BLaER1 treated with 17β-estradiol and CSF1 and Interleukin-3, amounts not matched to agents 10 nM and 100 nM (cell line): ENCODE measurements around the gene CLN5.
A peak's percentile ranks its signal among the peaks of the same experiment; 100 is the strongest.

Experiments
- H3K27ac ChIP-seq, 11 experiments: shearing (Covaris generic); formaldehyde crosslinking; 2 replicates each; pipeline ENCODE4 v1.8.1; 2022
- H3K27me3 ChIP-seq, 11 experiments: shearing (Covaris generic); formaldehyde crosslinking; 2 replicates each; pipeline ENCODE4 v1.8.1; 2022
- H3K36me3 ChIP-seq, 11 experiments: shearing (Covaris generic); formaldehyde crosslinking; 2 replicates each; pipeline ENCODE4 v1.8.1; 2022
- H3K4me1 ChIP-seq, 10 experiments: shearing (Covaris generic); formaldehyde crosslinking; 2 replicates each; pipeline ENCODE4 v1.8.1; 2022
- H3K4me2 ChIP-seq, 11 experiments: shearing (Covaris generic); formaldehyde crosslinking; 2 replicates each; pipeline ENCODE4 v1.8.1; 2022
- H3K4me3 ChIP-seq, 10 experiments: shearing (Covaris generic); formaldehyde crosslinking; 2 replicates each; pipeline ENCODE4 v1.8.1; 2022
- H3K9ac ChIP-seq, 11 experiments: shearing (Covaris generic); formaldehyde crosslinking; 2 replicates each; pipeline ENCODE4 v1.8.1; 2022
- H3K9me3 ChIP-seq, 11 experiments: shearing (Covaris generic); formaldehyde crosslinking; replicated peaks in 1 of 11; 2 replicates each; pipeline ENCODE4 v1.8.1; 2022
- H4K20me1 ChIP-seq, 11 experiments: shearing (Covaris generic); formaldehyde crosslinking; 2 replicates each; pipeline ENCODE4 v1.8.1; 2022
- Cebpa-rat ChIP-seq, 11 experiments: shearing (Covaris generic); IDR thresholded peaks; 2 replicates each; pipeline ENCODE4 v1.8.1; 2022

Gene CLN5

DNA sequence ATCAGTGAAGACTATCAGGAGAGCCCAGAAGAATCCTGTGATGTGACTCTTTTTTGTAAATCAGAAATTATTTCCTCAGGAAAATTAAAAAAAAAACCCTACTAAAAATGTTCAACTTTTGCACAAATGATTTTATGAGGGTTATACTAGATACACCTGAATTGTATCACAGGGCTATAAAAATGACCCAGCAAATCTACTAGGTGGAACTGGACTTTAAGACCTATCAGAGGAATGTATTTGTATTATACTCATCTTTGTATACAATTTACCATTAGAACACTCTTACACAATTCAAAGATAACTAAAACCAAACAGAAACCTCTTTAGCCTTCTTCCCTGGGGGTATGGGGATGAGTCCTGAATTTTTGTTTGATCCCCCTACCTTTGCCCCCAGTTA is 27.9 kb downstream of the CLN5 start:
- H3K4me3 ChIP-seq: no peak overlapping the region
- H3K9ac ChIP-seq: no peak overlapping the region
- peaks cover 11 to 73% (median 27%) of the 10 kb centered on the region in 10 experiments for H3K4me1 ChIP-seq
- TF ChIP-seq Cebpa-rat (IDR thresholded peaks at IDR 0.05): no peak
- no peaks in the 10 kb centered on the region for H3K27me3 ChIP-seq
- H3K27ac ChIP-seq: no peak overlapping the region
- H4K20me1 ChIP-seq: peaks cover 33 to 100% (median 68%) of the 10 kb centered on the region in 11 experiments; a peak in 21 of 22 replicates
- no peaks in the 10 kb centered on the region for H3K9me3 ChIP-seq
- H3K4me2 ChIP-seq: no peak overlapping the region; a peak in 1 of 22 replicates
- H3K36me3 ChIP-seq: peaks cover 61 to 91% (median 71%) of the 10 kb centered on the region in 11 experiments

DNA sequence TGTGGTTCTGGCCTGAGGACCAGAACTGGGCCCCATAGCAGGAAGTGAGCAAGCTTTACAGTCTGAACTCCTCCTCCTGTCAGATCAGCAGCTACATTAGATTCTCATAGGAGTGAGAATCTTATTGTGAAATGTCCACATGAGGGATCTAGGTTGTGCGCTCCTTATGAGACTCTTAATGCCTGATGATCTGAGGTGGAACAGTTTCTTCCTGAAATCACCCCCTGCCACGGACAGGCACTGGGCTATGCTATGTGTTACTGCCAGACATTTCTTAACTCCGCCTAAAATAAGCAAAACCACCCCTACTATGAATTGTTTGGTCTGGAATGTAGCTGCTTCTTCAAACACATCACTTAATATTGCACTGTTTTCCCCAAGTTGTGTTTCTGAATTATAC is 30.5 kb downstream of the CLN5 start:
- Histone ChIP-seq H3K4me2 (peak overlapping the region in 10 of 11 experiments; percentile 11 to 100 (median 32); a peak in 17 of 22 replicates), H3K4me3 (no peak overlapping the region), H4K20me1 (peaks cover 47 to 91% (median 77%) of the 10 kb centered on the region in 11 experiments), H3K27me3 (no peaks in the 10 kb centered on the region), H3K27ac (no peak overlapping the region), H3K9ac (0 out of 22 replicates have a peak overlapping the region, but pooled peaks of 1 of the 11 experiments have one; percentile 29), H3K9me3 (no peaks in the 10 kb centered on the region), H3K36me3 (peaks cover 37 to 65% (median 45%) of the 10 kb centered on the region in 11 experiments), H3K4me1 (peaks cover 21 to 65% (median 39%) of the 10 kb centered on the region in 10 experiments)
- no peak for TF ChIP-seq Cebpa-rat (IDR thresholded peaks at IDR 0.05)

GRCh38 chr13:77026255-77026860 is 34.5 kb downstream of the CLN5 start:
- H3K4me3 ChIP-seq: peak overlapping the region; percentile 91 to 98 (median 94)
- H3K27me3 ChIP-seq: no peaks in the 10 kb centered on the region
- TF ChIP-seq Cebpa-rat (IDR thresholded peaks at IDR 0.05): no peak
- peaks cover 0 to 8% (median 0%) of the 10 kb centered on the region in 11 experiments; a peak in 2 of 22 replicates for H3K9me3 ChIP-seq
- H4K20me1 ChIP-seq: peaks cover 37 to 51% (median 50%) of the 10 kb centered on the region in 11 experiments
- H3K4me2 ChIP-seq: peak overlapping the region; percentile 79 to 100 (median 88)
- H3K9ac ChIP-seq: peak overlapping the region; percentile 96 to 99 (median 97)
- peak overlapping the region; percentile 93 to 98 (median 97) for H3K27ac ChIP-seq
- peaks cover 5 to 29% (median 14%) of the 10 kb centered on the region in 11 experiments; a peak in 18 of 22 replicates for H3K36me3 ChIP-seq
- peaks cover 29 to 59% (median 45%) of the 10 kb centered on the region in 10 experiments for H3K4me1 ChIP-seq

- peak within 1 kb of the TSS; percentile 79 to 100 (median 88) for H3K4me2 ChIP-seq
- H3K27me3 ChIP-seq: no peaks in the 10 kb centered on the region
- peaks cover 29 to 59% (median 42%) of the 10 kb centered on the region in 10 experiments for H3K4me1 ChIP-seq
- H3K4me3 ChIP-seq: peak within 1 kb of the TSS; percentile 91 to 98 (median 94)
- H3K9ac ChIP-seq: peak within 1 kb of the TSS; percentile 96 to 99 (median 97)
- H3K36me3 ChIP-seq: peaks cover 0 to 22% (median 10%) of the 10 kb centered on the region in 11 experiments; a peak in 14 of 22 replicates
- H3K9me3 ChIP-seq: peaks cover 0 to 8% (median 0%) of the 10 kb centered on the region in 11 experiments; a peak in 2 of 22 replicates
- peaks cover 33 to 44% (median 43%) of the 10 kb centered on the region in 11 experiments for H4K20me1 ChIP-seq
- no peak for TF ChIP-seq Cebpa-rat (IDR thresholded peaks at IDR 0.05)
- peak within 1 kb of the TSS; percentile 93 to 98 (median 97) for H3K27ac ChIP-seq
Observed at GRCh38 chr13:77026861-77027621, 35.2 kb downstream of the CLN5 start, which contains the start of gene FBXL3. Gene FBXL3 (minus strand): TSS chr13:77027159. CDS start chr13:77021860, 5,299 bp downstream.

DNA sequence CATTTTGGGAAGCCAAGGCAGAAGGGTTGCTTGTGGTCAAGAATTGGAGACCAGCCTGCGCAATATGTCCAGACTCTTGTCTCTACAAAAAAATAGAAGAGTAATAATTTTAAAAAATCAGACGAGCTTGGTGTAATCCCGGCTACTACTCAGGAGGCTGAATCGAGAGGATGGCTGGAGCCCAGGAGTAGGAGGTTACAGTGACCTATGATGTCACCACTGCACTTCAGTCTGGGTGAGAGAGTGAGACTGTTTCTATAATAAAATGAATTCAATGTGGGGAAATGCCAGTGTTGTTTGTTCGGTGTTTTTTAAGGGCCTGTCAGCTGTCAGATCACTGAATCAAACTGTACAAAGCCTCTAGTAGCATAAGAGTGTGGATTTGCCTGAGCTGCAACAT is 36.3 kb downstream of the CLN5 start:
- H4K20me1 ChIP-seq: peaks cover 22 to 33% (median 32%) of the 10 kb centered on the region in 11 experiments
- H3K9ac ChIP-seq: peak overlapping the region in 2 of 11 experiments; percentile 97 to 99; a peak in 3 of 22 replicates
- H3K4me1 ChIP-seq: peaks cover 19 to 49% (median 31%) of the 10 kb centered on the region in 10 experiments
- H3K36me3 ChIP-seq: peaks cover 0 to 10% (median 6%) of the 10 kb centered on the region in 11 experiments; a peak in 10 of 22 replicates
- no peaks in the 10 kb centered on the region for H3K27me3 ChIP-seq
- H3K4me3 ChIP-seq: peak overlapping the region in 2 of 10 experiments; percentile 96 to 98; a peak in 4 of 20 replicates
- peak overlapping the region in 1 of 11 experiments; percentile 97; a peak in 1 of 22 replicates for H3K27ac ChIP-seq
- TF ChIP-seq Cebpa-rat (IDR thresholded peaks at IDR 0.05): no peak
- H3K4me2 ChIP-seq: peak overlapping the region; percentile 52 to 80 (median 68); a peak in 18 of 22 replicates
- H3K9me3 ChIP-seq: peaks cover 0 to 8% (median 0%) of the 10 kb centered on the region in 11 experiments; a peak in 2 of 22 replicates

- H3K9me3 ChIP-seq: peaks cover 0 to 8% (median 0%) of the 10 kb centered on the region in 11 experiments; a peak in 2 of 22 replicates
- no peaks in the 10 kb centered on the region for H3K36me3 ChIP-seq
- TF ChIP-seq Cebpa-rat (IDR thresholded peaks at IDR 0.05): no peak
- no peak overlapping the region for H3K4me2 ChIP-seq
- H3K4me1 ChIP-seq: peaks cover 14 to 37% (median 21%) of the 10 kb centered on the region in 10 experiments
- H4K20me1 ChIP-seq: peaks cover 15 to 20% (median 19%) of the 10 kb centered on the region in 11 experiments
- H3K27me3 ChIP-seq: no peaks in the 10 kb centered on the region
- no peak overlapping the region for H3K27ac ChIP-seq
- no peak overlapping the region for H3K4me3 ChIP-seq
- no peak overlapping the region for H3K9ac ChIP-seq
Observed at GRCh38 chr13:77029436-77029835, 37.6 kb downstream of the CLN5 start.

DNA sequence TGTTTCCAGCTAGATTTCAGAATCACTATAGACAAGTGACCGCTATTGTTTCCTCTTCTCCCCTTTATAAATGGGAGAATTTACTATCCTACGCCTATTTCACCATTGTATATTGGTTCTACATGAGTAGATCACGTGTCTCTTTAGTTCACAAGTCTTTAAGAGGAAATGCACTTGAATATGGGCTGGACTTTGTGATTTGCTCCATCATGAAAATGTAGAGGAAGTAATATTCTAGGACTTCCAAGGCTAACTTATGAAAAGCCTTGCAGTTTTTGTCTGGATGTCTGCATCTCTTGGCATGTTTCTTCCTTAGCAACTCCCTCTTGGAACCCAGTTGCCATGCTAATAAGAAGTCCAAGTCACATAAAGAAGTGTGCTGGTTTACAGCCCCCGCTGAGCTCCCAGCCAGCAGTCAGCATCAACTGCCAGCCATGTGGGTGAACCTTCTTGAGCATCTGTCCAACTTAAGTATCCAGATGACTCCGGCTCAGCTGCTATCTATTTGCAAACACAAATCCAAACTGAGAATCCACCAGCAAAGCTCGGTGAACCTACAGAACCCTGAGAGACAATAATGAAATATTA is 39.9 kb downstream of the CLN5 start:
- no peak overlapping the region for H3K27ac ChIP-seq
- TF ChIP-seq Cebpa-rat (IDR thresholded peaks at IDR 0.05): no peak
- H3K36me3 ChIP-seq: no peaks in the 10 kb centered on the region
- H3K27me3 ChIP-seq: no peaks in the 10 kb centered on the region
- no peak overlapping the region for H3K4me3 ChIP-seq
- no peak overlapping the region for H3K9ac ChIP-seq
- H3K4me2 ChIP-seq: peak overlapping the region in 2 of 11 experiments; percentile 21 to 53; a peak in 3 of 22 replicates
- H3K4me1 ChIP-seq: peaks cover 4 to 26% (median 8%) of the 10 kb centered on the region in 10 experiments; a peak in 16 of 20 replicates
- no peaks in the 10 kb centered on the region for H4K20me1 ChIP-seq
- peaks cover 0 to 8% (median 4%) of the 10 kb centered on the region in 11 experiments; a peak in 3 of 22 replicates for H3K9me3 ChIP-seq

DNA sequence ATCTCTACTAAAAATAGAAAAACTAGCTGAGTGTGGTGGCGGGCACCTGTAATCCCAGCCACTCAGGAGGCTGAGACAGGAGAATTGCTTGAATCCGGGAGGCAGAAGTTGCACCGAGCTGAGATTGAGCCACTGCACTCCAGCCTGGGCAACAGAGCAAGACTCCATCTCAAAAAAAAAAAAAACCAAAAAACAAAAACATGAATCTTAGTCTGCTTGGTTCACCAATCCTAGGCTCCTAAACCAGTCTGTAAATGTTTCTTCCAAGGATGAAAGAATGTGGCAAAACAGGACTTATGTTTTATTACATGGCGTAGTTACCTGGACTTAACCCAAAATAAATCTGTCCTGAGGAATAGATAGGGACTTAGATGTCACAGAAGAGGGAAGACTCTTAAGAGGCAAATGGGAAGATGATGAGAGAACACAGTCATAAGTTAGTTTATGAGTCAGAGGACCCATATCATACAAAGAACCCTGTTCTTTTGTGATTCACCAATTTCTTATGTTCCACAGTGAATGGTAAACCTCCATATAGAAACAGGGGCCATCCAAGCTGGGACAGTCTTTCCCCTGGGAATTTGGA is 41.9 kb downstream of the CLN5 start:
- H3K9me3 ChIP-seq: peaks cover 0 to 12% (median 4%) of the 10 kb centered on the region in 11 experiments; a peak in 4 of 22 replicates
- no peak overlapping the region for H3K4me2 ChIP-seq
- H3K9ac ChIP-seq: no peak overlapping the region
- no peak overlapping the region for H3K4me3 ChIP-seq
- no peaks in the 10 kb centered on the region for H4K20me1 ChIP-seq
- no peaks in the 10 kb centered on the region for H3K36me3 ChIP-seq
- no peaks in the 10 kb centered on the region for H3K27me3 ChIP-seq
- TF ChIP-seq Cebpa-rat (IDR thresholded peaks at IDR 0.05): no peak
- no peak overlapping the region for H3K27ac ChIP-seq
- H3K4me1 ChIP-seq: peaks cover 0 to 13% (median 0%) of the 10 kb centered on the region in 10 experiments; a peak in 4 of 20 replicates
